Left renal pelvis (tissue), 4 donors: ENCODE results near the gene ZMIZ1. TPM values are rescaled to one million over a fixed set of nuclear protein-coding genes. Genes with fewer than 3 reads are reported as not detected.
"Not testable (repeated sequence)": the region's sequence is repeated elsewhere in the genome, so short reads cannot be mapped to it uniquely, and the experiment has no call there.

Experiments
- DNase-seq, 4 donors: peaks; one replicate each; pipeline ENCODE4 v3.0.0-alpha.2; 2013; ENCODE audit warnings: low read depth in 4 of 4, low spot score in 3 of 4
- polyA plus RNA-seq, 4 donors: library from polyadenylated mRNA; unstranded; fragments of 120-200 nt; gene quantifications; one replicate each; pipeline ENCODE4 v1.2.1, GENCODE V29; 2013; ENCODE audit not compliant: insufficient read length in 4 of 4

Gene ZMIZ1
- polyA plus RNA-seq, 4 donors = 72.7 to 108 (median 72.8) TPM

DNA sequence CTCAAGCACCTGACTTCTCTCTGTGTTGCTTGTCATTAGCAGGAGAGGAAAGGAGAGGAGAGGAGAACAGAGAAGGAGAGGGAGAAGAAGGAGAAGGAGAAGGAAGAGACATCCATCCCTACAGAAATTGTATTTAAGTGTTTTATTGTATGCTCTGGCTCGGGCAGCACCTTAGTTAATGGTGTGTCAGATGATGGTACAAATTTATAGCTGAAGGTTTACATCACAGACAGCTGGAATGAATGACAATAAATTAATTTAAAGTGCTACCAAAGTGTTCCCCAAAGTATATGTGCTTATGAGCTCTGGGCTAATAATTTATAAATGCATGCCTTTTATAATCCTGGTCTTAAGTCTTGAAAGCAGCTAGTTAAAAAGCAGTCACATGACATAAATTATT is 38.1 kb upstream of the ZMIZ1 start:
- DNase-seq = no peak

DNA sequence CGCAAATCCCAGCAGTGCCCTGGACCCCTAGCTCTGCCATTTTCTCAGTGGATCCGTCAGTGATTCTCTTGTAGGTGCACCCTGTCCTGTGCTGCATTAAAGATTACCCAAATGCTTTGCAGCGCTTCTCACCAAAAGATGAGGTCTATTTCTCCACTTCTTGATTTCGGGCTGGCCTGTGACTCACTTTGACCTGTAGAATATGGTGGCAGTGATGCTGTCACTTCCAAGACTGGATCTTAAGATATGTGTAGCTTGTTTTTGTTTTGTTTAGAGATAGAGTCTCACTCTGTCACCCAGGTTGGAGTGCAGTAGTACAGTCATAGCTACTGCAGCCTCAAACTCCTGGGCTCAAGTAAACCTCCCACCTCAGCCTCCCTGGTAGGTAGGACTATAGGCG is 37.0 kb upstream of the ZMIZ1 start:
- no peak for DNase-seq

DNA sequence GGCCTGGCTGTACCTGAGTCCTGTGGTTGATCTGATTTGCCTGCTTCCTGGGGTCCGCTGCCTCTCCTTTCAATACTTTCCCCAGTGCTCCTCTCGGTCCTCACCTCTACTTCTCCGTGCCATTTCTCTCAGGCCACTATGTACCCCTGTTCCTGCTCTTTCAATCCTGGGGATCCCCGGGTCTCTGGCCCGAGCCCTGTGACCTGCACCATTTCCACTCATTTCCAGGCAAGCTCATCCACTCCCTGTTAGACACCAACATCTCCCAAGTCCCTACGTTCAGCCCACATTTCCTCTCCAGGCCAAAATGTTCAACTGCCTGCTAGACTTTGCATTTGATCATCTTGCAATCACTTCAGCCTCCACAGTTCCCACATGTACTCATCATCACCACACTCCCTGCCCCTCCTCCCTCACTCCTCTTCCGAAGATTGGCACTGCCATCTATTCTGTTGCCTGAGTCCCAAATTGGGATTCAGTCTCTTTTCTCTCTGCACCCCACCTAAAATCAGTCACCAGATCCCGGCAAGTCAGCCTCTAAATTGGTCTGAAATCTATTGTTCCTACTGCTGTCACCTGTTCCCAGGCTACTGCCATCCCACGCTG is 34.4 kb upstream of the ZMIZ1 start:
- DNase-seq = no peak

DNA sequence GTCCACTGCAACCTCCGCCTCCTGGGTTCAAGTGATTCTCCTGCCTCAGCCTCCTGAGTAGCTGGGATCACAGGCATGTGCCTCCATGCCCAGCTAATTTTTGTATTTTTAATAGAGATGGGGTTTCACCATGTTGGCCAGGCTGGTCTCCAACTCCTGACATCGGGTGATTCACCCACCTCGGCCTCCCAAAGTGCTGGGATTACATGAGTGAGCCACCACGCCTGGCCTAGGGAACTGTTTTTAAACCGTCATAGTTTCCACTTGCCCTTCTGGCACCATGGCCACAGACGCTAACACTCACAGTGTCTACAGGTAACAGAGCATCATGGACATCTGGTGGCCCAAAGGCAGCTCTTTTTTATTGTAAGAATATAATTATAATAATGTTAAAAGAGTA is 32.4 kb upstream of the ZMIZ1 start:
- not testable (repeated sequence) for DNase-seq

DNA sequence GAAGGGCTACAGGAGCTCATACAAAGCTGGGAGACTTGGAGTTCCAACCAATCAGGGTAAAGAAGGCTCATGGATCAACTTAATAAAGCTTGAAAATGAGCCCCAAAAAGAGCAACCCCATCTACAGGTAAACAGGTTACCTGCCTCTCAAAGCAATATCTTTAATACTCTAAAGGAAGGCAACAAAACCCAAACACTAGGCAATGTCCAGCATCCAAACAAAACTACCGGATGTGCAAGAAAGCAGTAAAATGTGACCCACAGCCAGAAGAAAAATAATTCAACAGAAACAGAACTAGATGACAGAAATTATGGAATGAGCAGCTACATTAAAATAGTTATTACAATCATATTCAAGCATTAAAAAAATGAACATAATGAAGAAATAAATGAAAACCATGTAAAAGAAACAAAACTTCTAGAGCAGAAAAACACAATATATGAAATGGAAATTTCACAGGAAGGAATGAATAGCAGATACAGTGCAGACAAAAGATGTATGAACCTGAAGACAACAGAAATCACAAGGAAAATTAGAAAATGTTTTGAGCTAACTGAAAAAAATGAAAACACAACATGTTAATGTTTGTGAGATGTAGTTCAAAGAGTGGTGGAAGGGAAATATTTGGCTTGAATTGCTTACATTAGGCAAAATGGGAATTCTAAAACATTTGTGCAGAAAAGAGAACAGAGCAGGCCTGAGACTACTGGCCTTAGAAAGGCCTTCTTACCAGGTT is 30.5 kb upstream of the ZMIZ1 start:
- no peak for DNase-seq

DNA sequence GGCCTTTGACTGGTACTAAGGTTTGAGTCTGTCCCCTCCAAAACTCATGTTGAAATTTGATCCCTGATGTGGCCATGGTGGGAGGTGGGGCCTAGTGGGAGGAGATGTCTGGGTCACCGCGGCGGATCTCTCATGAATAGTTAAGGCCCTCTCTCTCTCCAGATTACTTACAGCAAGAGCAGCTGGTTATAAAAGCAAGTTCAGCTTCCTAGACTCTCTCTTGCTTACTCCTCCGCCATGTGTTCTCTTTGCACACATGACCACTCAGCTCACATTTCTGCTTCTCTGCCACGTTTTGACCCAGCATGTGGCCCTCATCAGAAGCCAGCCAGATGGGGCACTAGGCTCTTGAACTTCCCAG is 29.9 kb upstream of the ZMIZ1 start:
- DNase-seq = peak; percentile 33 to 62 (median 50)

DNA sequence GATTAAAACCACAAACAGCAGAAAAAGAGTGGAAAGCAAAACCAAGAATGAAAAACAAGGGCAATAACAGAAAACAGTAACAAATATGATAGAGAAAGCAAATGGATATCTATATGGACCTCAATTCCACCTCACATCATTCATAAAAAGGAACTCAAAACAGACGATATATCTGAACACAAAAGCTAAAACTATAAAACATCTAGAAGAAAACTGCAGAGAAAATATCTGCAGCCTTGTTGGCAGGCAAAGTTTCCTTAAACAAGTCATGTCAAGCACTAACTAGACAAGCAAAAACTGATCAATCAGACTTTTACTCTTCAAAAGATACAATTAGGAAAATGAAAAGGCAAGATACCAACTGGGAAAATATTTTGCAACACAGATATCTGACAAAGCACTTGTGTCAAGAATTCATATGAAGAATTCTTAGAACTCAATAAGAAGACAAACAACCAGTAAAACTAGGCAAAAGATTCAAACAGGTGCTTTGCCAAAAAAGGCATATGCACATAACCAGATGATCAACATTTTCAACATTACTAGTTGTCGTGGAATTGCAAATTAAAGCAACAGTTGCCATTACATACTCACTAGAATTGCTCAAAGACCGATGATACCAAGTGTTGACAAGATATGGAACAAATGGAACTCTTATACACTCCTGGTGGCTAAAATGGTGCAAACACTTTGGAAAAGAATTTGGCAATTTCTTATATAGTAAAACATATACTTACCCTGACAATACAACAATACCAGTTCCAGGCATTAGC is 25.9 kb upstream of the ZMIZ1 start:
- no peak for DNase-seq

DNA sequence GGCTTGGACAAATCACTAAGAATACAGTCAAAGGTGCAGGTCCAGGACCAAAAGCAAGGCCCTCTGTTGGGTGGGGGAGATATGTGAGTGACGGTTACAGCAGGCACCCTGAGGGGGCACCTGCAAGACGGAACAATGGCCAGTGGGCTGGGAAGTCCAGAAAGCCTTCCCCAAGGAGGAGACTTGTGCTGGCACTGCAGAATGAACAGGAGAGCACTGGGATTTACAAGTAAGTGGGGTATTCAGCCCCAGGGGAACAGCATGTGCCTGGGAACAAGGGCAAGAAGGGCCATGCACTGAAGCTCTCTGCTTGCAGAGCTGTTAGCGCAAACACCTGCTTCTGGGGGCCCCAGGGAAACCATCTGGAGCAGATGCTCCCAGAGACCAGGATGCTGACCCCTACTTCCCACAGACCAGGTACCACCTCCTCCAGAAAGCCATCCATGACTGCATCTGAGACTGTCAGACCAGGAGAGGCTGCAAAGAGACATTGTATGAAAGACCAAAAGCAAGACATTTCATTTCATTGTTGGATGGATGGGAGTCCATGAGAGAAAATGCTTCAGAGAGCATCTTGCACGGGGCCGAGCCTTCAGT is 24.6 kb upstream of the ZMIZ1 start:
- no peak for DNase-seq

DNA sequence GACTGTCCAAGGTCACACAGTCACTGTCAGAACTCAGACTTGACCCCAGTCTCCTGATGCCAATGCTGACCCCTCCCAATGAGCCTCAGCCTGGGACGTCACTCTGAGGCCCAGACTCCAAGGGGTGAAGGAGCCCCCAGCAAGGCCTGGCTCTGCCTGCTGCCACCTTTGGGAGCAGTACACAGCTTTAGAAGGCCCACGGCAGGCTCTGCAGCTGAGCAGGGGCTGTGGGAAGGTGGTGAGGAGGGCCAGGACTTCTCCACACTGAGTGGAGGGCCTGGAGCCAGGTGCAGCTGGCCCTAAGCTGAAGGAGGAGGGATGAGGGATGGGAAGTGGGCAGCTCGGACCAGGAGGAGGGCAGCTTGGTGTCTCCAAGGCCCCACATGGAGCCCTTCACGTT is 23.9 kb upstream of the ZMIZ1 start:
- DNase-seq = no peak

DNA sequence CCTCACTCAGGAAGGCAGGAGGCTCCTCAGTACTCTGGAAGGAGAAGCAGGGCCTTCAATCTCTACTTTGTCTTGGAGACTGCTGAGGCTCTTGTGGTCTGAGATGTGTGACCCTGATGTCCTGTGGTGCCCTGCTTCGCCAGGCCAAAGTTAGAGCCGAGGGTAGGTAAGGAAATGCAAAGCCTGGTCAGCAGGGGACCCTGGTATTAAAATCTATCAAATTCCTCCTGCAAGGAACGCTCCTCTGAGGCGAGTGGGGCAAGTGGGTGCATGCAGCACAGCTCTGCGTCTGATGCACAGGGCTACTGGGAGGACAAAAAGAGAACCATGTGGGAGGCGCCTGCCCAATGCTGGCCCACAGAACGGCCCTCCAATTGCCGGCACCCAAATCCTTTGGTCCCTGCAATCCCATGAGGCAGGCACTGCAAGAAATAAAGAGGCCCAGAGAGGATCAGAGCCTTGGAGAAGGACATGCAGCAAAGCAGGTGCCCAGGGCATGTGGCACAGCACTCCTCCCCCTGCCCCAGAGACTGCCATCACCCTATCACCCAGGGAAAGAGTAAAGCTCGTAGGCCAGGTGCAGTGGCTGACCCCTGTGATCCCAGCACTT is 23.1 kb upstream of the ZMIZ1 start:
- DNase-seq = no peak

DNA sequence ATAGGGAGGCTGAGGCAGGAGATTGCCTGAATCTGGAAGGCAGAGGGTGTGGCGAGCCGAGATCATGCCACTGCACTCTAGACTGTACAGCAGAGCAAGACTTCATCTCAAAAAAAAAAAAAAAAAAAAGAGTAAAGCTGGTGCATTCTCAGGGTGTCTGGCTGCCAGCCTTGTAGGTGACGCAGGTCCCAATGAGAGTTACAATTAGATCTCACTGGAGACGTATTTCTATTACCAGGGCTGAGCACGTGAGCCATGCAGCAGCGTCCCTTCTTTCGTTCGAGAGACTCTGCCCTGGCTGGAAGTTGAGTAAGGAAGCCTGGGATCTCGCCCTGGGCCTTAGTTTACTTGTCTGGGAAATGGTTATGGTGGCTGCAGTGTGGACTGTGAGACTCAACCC is 22.4 kb upstream of the ZMIZ1 start:
- DNase-seq = no peak

DNA sequence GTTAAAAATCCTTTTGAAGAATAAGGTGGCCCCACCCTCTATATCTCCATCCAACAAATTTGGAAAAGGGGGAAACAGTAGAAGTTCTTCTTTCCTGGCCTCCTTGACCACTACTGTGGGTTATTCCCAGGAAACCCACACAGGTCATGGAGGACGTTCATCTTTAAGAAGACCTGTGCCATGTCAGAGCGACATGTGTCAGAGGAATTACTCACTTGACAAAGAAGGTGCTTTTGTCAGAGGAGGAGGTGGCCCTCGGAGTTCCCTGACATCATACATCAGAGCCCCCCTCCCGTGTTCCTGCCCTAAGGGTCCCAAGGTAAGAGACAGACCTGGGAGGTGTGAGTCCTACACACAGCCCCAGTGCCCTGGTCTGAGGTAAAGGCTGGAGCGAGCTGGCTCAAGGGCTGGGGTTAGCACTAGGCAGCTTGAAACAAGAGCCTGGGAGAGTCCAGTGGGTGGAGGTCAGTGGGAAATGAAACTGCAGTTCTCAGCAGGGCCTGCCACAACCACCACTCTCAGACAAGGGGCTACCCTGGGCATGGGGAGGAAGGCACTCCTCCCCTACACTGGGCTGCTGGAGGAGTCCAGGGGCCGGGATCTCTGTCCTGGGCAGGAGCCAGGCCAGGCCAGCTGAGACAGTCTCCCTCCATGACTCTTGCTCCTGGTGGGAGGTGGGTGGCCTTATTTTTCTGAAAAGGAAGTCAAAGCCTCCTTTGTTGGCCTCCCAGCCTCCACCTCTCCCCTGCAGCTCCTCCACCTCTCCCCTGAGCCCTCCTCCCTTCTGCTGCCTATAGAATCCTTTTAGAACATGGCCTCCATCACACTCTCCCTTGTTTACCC is 21.8 kb upstream of the ZMIZ1 start:
- DNase-seq = no peak

DNA sequence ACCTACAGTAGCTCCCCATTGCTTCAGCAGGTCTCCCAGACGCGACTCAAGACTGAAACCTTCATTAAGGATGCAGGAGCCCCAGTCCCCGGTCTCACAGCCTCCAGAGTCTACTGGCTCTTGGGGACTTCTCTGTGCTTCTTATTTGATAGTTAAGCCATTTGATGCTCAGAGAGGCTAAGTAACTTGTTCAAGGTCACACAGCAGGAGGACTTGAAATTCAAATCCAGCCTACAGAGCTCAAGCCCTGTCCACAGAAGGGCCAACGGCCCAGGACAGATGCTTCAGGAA is 21.2 kb upstream of the ZMIZ1 start:
- no peak for DNase-seq

DNA sequence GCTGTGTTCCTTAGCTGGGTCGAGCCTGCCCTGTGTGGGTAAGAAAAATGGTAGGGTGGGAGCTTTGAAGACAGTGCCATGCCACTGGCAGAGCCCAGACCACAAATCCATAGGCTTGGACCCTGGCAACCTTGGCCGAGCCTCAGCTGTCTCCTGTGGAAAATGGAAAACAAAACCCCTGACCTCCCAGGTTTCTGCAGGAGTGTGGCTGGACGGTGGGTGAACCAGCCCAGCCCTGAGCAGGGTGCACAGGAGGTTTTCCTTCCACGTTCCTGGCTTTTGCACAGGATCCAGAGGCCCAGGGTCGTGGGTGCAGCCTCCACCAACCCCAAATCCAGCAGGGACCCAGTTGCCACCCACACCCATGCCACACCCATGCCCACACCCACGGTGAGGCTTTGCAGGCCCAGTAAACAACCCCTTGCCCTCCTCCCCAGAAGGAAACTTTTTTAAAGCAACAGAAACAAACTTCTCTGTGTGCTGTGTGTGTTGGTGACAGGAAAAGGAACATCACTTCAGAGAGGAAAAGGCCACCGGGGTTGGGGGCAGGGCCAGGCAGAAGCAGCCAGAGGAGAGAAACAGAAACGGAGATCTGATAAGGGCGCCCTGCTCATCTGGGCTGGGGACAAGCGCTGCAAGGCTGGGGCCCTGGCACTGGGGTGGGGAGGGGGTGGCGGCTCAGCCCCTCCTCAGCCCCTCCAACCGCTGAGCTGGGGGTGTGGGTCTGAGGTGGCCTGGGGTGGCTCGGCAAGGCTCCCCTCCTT is 20.7 kb upstream of the ZMIZ1 start:
- DNase-seq = no peak

DNA sequence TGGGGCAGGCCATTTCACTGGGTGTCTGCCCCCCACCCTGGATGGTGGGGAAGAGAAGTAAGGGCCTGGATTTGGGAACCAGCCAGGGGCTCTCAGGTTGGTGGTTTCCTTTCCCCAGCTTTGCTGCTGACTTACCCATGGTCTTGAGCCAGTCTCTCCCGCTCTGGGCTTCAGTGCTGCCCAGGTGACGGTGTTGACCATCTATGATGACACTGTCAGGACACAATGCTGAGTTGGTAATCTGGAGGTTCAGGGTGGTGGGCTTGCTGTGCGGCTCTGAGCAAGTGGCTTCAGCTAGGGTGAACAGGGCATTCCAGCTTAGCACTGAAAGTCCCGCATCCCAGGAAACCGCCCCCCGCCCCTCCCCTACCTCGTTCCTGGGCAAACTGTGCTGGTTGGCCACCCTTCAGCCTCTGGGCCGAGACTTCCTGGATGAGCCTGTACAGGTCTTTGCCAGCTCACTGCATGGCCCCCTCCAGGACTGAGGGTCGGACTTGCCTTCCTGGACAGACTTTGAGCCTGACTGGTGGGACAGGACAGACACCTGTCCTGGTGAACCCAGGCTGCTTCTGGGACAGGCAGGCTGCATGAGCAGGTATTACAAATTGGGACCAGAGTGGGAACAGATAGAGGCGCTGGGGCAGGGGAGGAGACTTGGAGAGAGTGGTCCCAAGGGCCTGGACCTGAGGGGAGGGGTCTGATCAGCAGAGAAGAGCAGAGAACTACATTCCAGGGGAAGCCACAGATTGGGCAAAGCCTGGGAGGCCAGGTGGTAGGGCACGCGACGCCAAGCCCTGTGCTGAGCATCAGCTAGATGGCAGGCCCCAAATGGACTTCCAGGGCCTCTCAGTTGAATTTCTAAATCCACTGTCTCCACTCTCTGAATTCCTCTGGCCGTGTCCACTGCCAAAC is 19.9 kb upstream of the ZMIZ1 start:
- DNase-seq = no peak

DNA sequence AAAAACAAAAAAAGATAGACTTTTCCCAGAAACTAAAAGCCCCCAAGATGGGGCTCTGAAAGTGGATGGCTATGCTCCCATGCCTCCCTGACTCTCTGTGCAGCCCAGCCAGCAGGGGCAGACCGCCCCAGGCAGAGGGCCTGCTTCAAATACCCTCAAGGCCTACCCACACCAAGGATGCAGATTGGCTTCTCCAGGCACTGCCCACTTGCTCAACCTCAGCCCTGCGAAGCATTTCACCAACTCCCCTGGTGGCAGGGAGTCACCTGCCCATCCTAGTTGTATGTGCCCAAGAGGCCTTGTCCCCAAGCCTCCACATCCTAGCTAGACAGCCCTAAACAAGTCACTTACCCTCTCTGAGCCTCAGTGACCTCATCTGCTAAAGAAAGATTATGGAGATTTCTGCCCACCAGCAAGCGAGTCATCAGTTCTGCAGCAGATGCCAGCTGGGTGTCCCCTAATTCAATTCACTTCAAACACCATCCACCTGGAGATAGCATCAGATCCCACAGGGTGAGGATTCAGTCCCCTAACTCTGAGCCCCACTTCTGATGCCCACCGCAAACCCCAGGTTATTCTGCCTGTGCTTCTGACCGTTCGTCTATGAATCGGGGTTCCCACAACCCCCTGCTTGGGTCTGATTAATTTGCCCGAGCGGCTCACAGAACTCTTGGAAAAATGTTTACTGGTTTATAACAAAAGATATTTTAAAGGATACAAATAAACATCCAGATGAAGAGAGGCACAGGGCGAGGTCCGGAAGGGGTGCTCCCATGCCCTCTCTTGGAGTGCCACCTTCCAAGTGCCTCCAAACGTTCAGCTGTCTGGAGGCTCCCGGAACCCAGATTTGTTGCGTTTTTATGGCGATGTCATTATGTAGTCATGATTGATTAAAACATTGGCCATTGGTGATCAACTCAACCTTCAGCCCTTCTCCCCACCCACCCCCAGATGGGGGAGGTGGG is 18.6 kb upstream of the ZMIZ1 start:
- no peak for DNase-seq

DNA sequence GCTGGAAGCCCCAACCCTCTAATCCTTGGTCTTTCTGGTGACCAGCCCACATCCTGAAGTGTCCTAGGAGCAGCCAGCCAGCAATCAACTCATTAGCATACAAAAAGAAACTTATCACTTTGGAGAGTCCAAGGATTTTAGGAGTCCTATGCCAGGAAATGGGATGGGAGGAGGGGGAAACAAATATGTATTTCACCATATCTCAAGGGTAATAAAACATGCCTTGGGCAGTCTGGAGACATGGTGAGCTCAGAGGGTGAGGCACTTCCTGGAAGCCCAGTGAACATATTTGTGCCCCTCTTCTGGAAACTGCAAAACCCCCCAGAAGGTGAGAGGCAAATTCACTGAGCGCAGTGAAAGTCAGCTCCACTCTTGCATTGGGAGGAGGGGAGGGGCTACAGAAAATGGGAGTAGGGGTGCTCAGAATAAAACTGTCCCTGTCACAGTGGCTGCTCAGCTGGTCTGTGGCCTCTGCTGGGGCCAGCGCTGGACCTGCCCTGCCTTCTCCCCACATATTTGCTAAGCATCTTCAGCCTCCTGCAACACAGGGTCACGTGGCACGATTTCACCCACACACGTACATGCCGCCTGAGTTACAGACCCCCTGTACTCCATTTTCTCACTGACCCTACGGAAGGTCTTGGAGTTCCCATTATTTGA is 17.7 kb upstream of the ZMIZ1 start:
- DNase-seq = no peak
